Measurements from ENCODE around the gene KRT40.

GRCh38 chr17:40940266-40940665 lies 43.9 kb downstream of the KRT40 start:
- TF ChIP-seq CTCF (IDR thresholded peaks at IDR 0.05; ENCODE audit: low read depth, low read length, missing input control), result no peak
- no peak for TF ChIP-seq GABPA (IDR thresholded peaks at IDR 0.05 in 1 of 2, conservative IDR thresholded peaks at IDR 0.05 in 1 of 2)
- TF ChIP-seq, protein P1, sequence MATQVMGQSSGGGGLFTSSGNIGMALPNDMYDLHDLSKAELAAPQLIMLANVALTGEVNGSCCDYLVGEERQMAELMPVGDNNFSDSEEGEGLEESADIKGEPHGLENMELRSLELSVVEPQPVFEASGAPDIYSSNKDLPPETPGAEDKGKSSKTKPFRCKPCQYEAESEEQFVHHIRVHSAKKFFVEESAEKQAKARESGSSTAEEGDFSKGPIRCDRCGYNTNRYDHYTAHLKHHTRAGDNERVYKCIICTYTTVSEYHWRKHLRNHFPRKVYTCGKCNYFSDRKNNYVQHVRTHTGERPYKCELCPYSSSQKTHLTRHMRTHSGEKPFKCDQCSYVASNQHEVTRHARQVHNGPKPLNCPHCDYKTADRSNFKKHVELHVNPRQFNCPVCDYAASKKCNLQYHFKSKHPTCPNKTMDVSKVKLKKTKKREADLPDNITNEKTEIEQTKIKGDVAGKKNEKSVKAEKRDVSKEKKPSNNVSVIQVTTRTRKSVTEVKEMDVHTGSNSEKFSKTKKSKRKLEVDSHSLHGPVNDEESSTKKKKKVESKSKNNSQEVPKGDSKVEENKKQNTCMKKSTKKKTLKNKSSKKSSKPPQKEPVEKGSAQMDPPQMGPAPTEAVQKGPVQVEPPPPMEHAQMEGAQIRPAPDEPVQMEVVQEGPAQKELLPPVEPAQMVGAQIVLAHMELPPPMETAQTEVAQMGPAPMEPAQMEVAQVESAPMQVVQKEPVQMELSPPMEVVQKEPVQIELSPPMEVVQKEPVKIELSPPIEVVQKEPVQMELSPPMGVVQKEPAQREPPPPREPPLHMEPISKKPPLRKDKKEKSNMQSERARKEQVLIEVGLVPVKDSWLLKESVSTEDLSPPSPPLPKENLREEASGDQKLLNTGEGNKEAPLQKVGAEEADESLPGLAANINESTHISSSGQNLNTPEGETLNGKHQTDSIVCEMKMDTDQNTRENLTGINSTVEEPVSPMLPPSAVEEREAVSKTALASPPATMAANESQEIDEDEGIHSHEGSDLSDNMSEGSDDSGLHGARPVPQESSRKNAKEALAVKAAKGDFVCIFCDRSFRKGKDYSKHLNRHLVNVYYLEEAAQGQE (IDR thresholded peaks at IDR 0.05), result no peak
- TF ChIP-seq YY1 (IDR thresholded peaks at IDR 0.05), result no peak
- no peak for TF ChIP-seq TAF1 (conservative IDR thresholded peaks at IDR 0.05)
- no peak for TF ChIP-seq FOXA2 (IDR thresholded peaks at IDR 0.05)
- TF ChIP-seq, protein P2, sequence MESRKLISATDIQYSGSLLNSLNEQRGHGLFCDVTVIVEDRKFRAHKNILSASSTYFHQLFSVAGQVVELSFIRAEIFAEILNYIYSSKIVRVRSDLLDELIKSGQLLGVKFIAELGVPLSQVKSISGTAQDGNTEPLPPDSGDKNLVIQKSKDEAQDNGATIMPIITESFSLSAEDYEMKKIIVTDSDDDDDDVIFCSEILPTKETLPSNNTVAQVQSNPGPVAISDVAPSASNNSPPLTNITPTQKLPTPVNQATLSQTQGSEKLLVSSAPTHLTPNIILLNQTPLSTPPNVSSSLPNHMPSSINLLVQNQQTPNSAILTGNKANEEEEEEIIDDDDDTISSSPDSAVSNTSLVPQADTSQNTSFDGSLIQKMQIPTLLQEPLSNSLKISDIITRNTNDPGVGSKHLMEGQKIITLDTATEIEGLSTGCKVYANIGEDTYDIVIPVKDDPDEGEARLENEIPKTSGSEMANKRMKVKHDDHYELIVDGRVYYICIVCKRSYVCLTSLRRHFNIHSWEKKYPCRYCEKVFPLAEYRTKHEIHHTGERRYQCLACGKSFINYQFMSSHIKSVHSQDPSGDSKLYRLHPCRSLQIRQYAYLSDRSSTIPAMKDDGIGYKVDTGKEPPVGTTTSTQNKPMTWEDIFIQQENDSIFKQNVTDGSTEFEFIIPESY (IDR thresholded peaks at IDR 0.05), result no peak
- no peak for TF ChIP-seq ATF3 (IDR thresholded peaks at IDR 0.05)
- no peak for TF ChIP-seq MAX (IDR thresholded peaks at IDR 0.05)
- TF ChIP-seq JUND (IDR thresholded peaks at IDR 0.05), result no peak

Measured in liver (tissue), 3 donors.